NCI-H524 (cell line): ENCODE results near the gene AP5S1.

Experiments
- DNase-seq, 2 experiments: peaks; one replicate each; lab custom pipeline; 2025; lab: John Stamatoyannopoulos, UW

AP5S1 gene

DNA sequence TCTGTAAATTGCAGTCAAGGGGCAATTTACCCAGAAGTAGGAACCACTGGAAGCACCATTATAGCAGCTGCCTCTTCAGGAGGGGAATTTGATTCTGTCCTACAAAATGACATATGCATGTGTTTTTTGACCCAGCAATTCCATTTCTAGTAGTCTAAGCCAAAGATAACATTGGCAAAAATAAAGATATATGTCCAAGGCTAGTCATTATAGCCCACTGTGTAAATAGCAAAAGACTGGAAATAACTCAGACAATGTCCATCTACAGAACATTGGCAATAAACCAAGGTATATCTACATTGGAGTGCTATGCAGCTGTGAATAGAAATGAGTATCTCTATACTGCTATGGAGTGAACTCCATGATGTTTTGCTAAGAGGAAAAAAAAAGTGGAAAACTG lies 56.3 kb downstream of the AP5S1 start:
- no peak for DNase-seq
